ENCODE measurements around the gene PAPPA. TPM values are rescaled to one million over a fixed set of nuclear protein-coding genes. Genes with fewer than 3 reads are reported as not detected.

The PAPPA gene
- total RNA-seq, 2 donors from 2014 or later = 0.09 TPM

DNA sequence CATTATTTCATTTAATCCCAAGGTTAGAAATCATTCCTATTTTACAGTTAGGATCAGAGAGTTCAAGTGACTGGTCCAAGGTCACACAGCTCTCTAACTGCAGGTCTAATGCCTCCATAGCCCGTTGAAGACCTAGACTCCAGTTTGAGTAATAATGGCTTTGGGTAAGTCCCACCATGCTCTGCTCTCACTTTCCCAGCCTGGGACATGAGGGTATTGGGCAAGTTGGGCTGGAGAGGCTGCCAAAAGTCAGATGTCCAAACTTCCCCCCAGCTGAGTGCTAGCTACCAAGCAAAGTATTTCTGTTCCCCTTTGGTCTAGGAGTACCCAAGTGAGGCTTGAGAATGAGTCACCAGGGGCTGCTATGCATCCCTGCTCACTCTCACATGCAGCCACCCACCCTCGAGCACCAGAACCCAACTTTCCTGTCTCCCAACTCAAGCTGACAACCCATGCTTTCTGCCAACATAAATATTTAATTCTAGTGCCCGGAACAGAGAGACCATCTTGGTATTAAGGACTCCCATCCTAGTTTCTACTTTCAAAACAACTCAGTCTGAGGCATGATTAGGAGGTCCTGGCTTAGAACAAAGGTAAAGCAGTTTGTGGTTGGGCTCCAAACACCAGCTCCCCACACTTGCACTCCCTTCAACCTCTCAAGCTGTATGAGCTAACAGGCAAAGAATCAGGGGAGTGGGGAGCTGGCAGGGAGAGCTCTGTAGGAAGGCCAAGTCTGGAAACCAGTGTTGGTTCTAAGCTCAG is 297.0 kb downstream of the PAPPA start:
- Mint-ChIP-seq H3K4me1 (peaks cover 6% of the 10 kb centered on the region), H3K27me3 (ENCODE audit: insufficient read depth) (peaks cover 11% of the 10 kb centered on the region), H3K9me3 (peaks cover 4% of the 10 kb centered on the region), H3K36me3 (ENCODE audit: low read depth) (no peaks in the 10 kb centered on the region), H3K27ac (no peak overlapping the region), H3K4me3 (no peak overlapping the region)
- Histone ChIP-seq H3K4me1 (ENCODE audit: control insufficient read depth, insufficient read depth, low read length) (no peaks in the 10 kb centered on the region), H3K4me3 (ENCODE audit: low read length) (no peak overlapping the region), H3K9me3 (ENCODE audit: control insufficient read depth, low read length) (no peaks in the 10 kb centered on the region), H3K27ac (ENCODE audit: low read depth, low read length) (no peak overlapping the region), H3K27me3 (ENCODE audit: control insufficient read depth, insufficient read depth, low read length, poor library complexity, severe bottlenecking) (no peaks in the 10 kb centered on the region), H3K36me3 (ENCODE audit: control insufficient read depth, insufficient read depth, low read length) (no peaks in the 10 kb centered on the region), H3K9ac (ENCODE audit: extremely low read depth, low read length, poor library complexity, severe bottlenecking) (no peak overlapping the region)
- TF ChIP-seq, protein P1, sequence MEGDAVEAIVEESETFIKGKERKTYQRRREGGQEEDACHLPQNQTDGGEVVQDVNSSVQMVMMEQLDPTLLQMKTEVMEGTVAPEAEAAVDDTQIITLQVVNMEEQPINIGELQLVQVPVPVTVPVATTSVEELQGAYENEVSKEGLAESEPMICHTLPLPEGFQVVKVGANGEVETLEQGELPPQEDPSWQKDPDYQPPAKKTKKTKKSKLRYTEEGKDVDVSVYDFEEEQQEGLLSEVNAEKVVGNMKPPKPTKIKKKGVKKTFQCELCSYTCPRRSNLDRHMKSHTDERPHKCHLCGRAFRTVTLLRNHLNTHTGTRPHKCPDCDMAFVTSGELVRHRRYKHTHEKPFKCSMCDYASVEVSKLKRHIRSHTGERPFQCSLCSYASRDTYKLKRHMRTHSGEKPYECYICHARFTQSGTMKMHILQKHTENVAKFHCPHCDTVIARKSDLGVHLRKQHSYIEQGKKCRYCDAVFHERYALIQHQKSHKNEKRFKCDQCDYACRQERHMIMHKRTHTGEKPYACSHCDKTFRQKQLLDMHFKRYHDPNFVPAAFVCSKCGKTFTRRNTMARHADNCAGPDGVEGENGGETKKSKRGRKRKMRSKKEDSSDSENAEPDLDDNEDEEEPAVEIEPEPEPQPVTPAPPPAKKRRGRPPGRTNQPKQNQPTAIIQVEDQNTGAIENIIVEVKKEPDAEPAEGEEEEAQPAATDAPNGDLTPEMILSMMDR (conservative IDR thresholded peaks at IDR 0.05) = no peak
- DNase-seq = no peak
- WGBS, 2 experiments (ENCODE audit: insufficient coverage in 1 of 2, insufficient read length in 1 of 2) = 87 to 89% methylated on average over 3 of the region's 3 CpGs

DNA sequence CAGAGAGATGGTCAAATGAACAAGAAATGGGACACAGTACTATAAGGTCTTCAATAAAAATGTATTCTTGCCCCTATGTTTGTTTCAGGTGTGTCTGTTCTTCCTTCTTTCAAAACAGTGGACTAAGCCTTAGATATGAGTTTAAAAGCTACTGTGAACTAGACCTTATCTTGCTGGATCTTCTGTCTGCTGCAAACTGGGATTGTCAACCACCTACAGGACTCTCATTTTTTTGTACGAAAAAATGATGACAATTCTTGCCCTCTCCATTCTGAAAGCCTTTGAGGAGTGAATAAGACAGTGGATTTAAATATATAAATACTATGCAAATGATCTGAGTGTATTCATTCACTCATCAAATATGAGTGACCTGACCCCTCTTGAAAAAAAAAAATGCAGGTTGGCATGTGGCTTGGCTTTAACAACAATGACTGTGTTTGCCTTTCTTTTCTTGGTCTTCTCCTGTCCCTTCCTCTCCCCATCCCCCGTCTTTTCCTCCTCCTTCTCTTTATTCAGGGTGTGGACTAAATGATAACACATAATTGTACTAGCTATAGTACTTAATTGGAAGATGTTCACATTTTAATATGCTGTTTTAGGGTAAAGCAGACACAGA is 298.0 kb downstream of the PAPPA start:
- Histone ChIP-seq H3K9ac (ENCODE audit: extremely low read depth, low read length, poor library complexity, severe bottlenecking) (no peak overlapping the region), H3K9me3 (ENCODE audit: control insufficient read depth, low read length) (peaks cover 5% of the 10 kb centered on the region), H3K36me3 (ENCODE audit: control insufficient read depth, insufficient read depth, low read length) (no peaks in the 10 kb centered on the region), H3K27me3 (ENCODE audit: control insufficient read depth, insufficient read depth, low read length, poor library complexity, severe bottlenecking) (no peaks in the 10 kb centered on the region), H3K27ac (ENCODE audit: low read depth, low read length) (no peak overlapping the region), H3K4me1 (ENCODE audit: control insufficient read depth, insufficient read depth, low read length) (no peaks in the 10 kb centered on the region), H3K4me3 (ENCODE audit: low read length) (no peak overlapping the region)
- Mint-ChIP-seq H3K36me3 (ENCODE audit: low read depth) (no peaks in the 10 kb centered on the region), H3K27ac (no peak overlapping the region), H3K4me3 (no peak overlapping the region), H3K27me3 (ENCODE audit: insufficient read depth) (peaks cover 7% of the 10 kb centered on the region), H3K9me3 (peaks cover 13% of the 10 kb centered on the region), H3K4me1 (peaks cover 6% of the 10 kb centered on the region)
- TF ChIP-seq, protein P1 (conservative IDR thresholded peaks at IDR 0.05) = no peak
- 89% methylated on average over 2 of the region's 2 CpGs; no CpG with 5 or more reads in 1 of the 2 experiments for WGBS, 2 experiments (ENCODE audit: insufficient coverage in 1 of 2, insufficient read length in 1 of 2)
- no peak for DNase-seq
